Measurements from ENCODE around the gene NTM. TPM values are rescaled to one million over a fixed set of nuclear protein-coding genes. Genes with fewer than 3 reads are reported as not detected.

NTM gene
- total and polyA plus RNA-seq, 9 donors, result 8.5 to 37.1 (median 22.6) TPM

- Histone ChIP-seq H3K4me3 (ENCODE audit: low read length) (no peak overlapping the region), H3K27me3 (ENCODE audit: control insufficient read depth, insufficient read depth, low read length) (no peaks in the 10 kb centered on the region), H3K36me3 (ENCODE audit: control insufficient read depth, insufficient read depth, low read length) (no peaks in the 10 kb centered on the region), H3K9me3 (replicated peaks; ENCODE audit: control insufficient read depth, low read depth, low read length) (no peaks in the 10 kb centered on the region), H3K4me1 (ENCODE audit: control insufficient read depth, insufficient read depth, low read length) (peaks cover 28% of the 10 kb centered on the region), H3K27ac (ENCODE audit: low read length) (no peak overlapping the region)
- peak; percentile 46 for DNase-seq
- 43% methylated on average over 3 of the region's 4 CpGs for WGBS (ENCODE audit: insufficient coverage)
These were observed 752.3 kb downstream of the NTM start for GRCh38 chr11:132122735-132123134.

- DNase-seq, result no peak
- Histone ChIP-seq H3K27me3 (ENCODE audit: control insufficient read depth, insufficient read depth, low read length) (no peaks in the 10 kb centered on the region), H3K27ac (ENCODE audit: low read length) (no peak overlapping the region), H3K9me3 (replicated peaks; ENCODE audit: control insufficient read depth, low read depth, low read length) (no peaks in the 10 kb centered on the region), H3K4me3 (ENCODE audit: low read length) (no peak overlapping the region), H3K36me3 (ENCODE audit: control insufficient read depth, insufficient read depth, low read length) (no peaks in the 10 kb centered on the region), H3K4me1 (ENCODE audit: control insufficient read depth, insufficient read depth, low read length) (peaks cover 33% of the 10 kb centered on the region)
- 81% methylated on average over 8 of the region's 10 CpGs for WGBS (ENCODE audit: insufficient coverage)
These were observed 753.0 kb downstream of the NTM start for GRCh38 chr11:132123449-132123848.

- Histone ChIP-seq H3K27ac (ENCODE audit: low read length) (no peak overlapping the region), H3K27me3 (ENCODE audit: control insufficient read depth, insufficient read depth, low read length) (no peaks in the 10 kb centered on the region), H3K9me3 (replicated peaks; ENCODE audit: control insufficient read depth, low read depth, low read length) (no peaks in the 10 kb centered on the region), H3K36me3 (ENCODE audit: control insufficient read depth, insufficient read depth, low read length) (no peaks in the 10 kb centered on the region), H3K4me1 (ENCODE audit: control insufficient read depth, insufficient read depth, low read length) (peaks cover 33% of the 10 kb centered on the region), H3K4me3 (ENCODE audit: low read length) (no peak overlapping the region)
- 68% methylated on average over 6 of the region's 21 CpGs for WGBS (ENCODE audit: insufficient coverage)
- DNase-seq, result no peak
These were observed 753.7 kb downstream of the NTM start for GRCh38 chr11:132123854-132124835.

- DNase-seq, result peak; percentile 86
- peak overlapping the region; percentile 23 for H3K4me3 ChIP-seq (ENCODE audit: low read length)
- WGBS (ENCODE audit: insufficient coverage), result 8% methylated on average over 14 of the region's 22 CpGs
These were observed 755.8 kb downstream of the NTM start for GRCh38 chr11:132125988-132126871.

GRCh38 chr11:132126973-132127899, 756.8 kb downstream of the NTM start:
- Histone ChIP-seq H3K4me3 (ENCODE audit: low read length) (peak overlapping the region; percentile 23), H3K27ac (ENCODE audit: low read length) (peak overlapping the region; percentile 91), H3K27me3 (ENCODE audit: control insufficient read depth, insufficient read depth, low read length) (no peaks in the 10 kb centered on the region)

More at GRCh38 chr11:132125988-132126871, 755.8 kb downstream of the NTM start:
- no peaks in the 10 kb centered on the region for H3K9me3 ChIP-seq (replicated peaks; ENCODE audit: control insufficient read depth, low read depth, low read length)
- H3K4me1 ChIP-seq (ENCODE audit: control insufficient read depth, insufficient read depth, low read length), result peaks cover 33% of the 10 kb centered on the region
- no peaks in the 10 kb centered on the region for H3K36me3 ChIP-seq (ENCODE audit: control insufficient read depth, insufficient read depth, low read length)
- peak overlapping the region; percentile 91 for H3K27ac ChIP-seq (ENCODE audit: low read length)
- no peaks in the 10 kb centered on the region for H3K27me3 ChIP-seq (ENCODE audit: control insufficient read depth, insufficient read depth, low read length)

GRCh38 chr11:132127900-132128288, 757.5 kb downstream of the NTM start:
- DNase-seq, result no peak
- no peak overlapping the region for H3K27ac ChIP-seq (ENCODE audit: low read length)
- WGBS (ENCODE audit: insufficient coverage), result no CpG with 5 or more reads among the region's 2 CpGs
- H3K4me1 ChIP-seq (ENCODE audit: control insufficient read depth, insufficient read depth, low read length), result peaks cover 31% of the 10 kb centered on the region
- no peaks in the 10 kb centered on the region for H3K9me3 ChIP-seq (replicated peaks; ENCODE audit: control insufficient read depth, low read depth, low read length)
- H3K36me3 ChIP-seq (ENCODE audit: control insufficient read depth, insufficient read depth, low read length), result no peaks in the 10 kb centered on the region
- H3K4me3 ChIP-seq (ENCODE audit: low read length), result no peak overlapping the region
- H3K27me3 ChIP-seq (ENCODE audit: control insufficient read depth, insufficient read depth, low read length), result no peaks in the 10 kb centered on the region

More at GRCh38 chr11:132126973-132127899, 756.8 kb downstream of the NTM start:
- peaks cover 33% of the 10 kb centered on the region for H3K4me1 ChIP-seq (ENCODE audit: control insufficient read depth, insufficient read depth, low read length)
- H3K36me3 ChIP-seq (ENCODE audit: control insufficient read depth, insufficient read depth, low read length), result no peaks in the 10 kb centered on the region
- peak; percentile 96 for DNase-seq
- WGBS (ENCODE audit: insufficient coverage), result 25% methylated on average over 9 of the region's 19 CpGs
- H3K9me3 ChIP-seq (replicated peaks; ENCODE audit: control insufficient read depth, low read depth, low read length), result no peaks in the 10 kb centered on the region

- no peak overlapping the region for H3K27ac ChIP-seq (ENCODE audit: low read length)
- peak; percentile 49 for DNase-seq
- H3K4me1 ChIP-seq (ENCODE audit: control insufficient read depth, insufficient read depth, low read length), result peaks cover 22% of the 10 kb centered on the region
- 73% methylated on average over 4 of the region's 4 CpGs for WGBS (ENCODE audit: insufficient coverage)
- H3K36me3 ChIP-seq (ENCODE audit: control insufficient read depth, insufficient read depth, low read length), result no peaks in the 10 kb centered on the region
- H3K27me3 ChIP-seq (ENCODE audit: control insufficient read depth, insufficient read depth, low read length), result no peaks in the 10 kb centered on the region
- H3K9me3 ChIP-seq (replicated peaks; ENCODE audit: control insufficient read depth, low read depth, low read length), result no peaks in the 10 kb centered on the region
- H3K4me3 ChIP-seq (ENCODE audit: low read length), result no peak overlapping the region
These were observed 760.6 kb downstream of the NTM start for GRCh38 chr11:132131047-132131446.

- no CpG with 5 or more reads among the region's 9 CpGs for WGBS (ENCODE audit: insufficient coverage)
- H3K4me1 ChIP-seq (ENCODE audit: control insufficient read depth, insufficient read depth, low read length), result peaks cover 13% of the 10 kb centered on the region
- no peaks in the 10 kb centered on the region for H3K36me3 ChIP-seq (ENCODE audit: control insufficient read depth, insufficient read depth, low read length)
- H3K4me3 ChIP-seq (ENCODE audit: low read length), result no peak overlapping the region
- no peak for DNase-seq
- no peaks in the 10 kb centered on the region for H3K9me3 ChIP-seq (replicated peaks; ENCODE audit: control insufficient read depth, low read depth, low read length)
- no peak overlapping the region for H3K27ac ChIP-seq (ENCODE audit: low read length)
- H3K27me3 ChIP-seq (ENCODE audit: control insufficient read depth, insufficient read depth, low read length), result no peaks in the 10 kb centered on the region
These were observed 761.5 kb downstream of the NTM start for GRCh38 chr11:132131961-132132360.

GRCh38 chr11:132134322-132134721, 763.9 kb downstream of the NTM start:
- no peak overlapping the region for H3K4me3 ChIP-seq (ENCODE audit: low read length)
- WGBS (ENCODE audit: insufficient coverage), result no CpG with 5 or more reads among the region's 5 CpGs

More at GRCh38 chr11:132134322-132134721, 763.9 kb downstream of the NTM start:
- no peaks in the 10 kb centered on the region for H3K36me3 ChIP-seq (ENCODE audit: control insufficient read depth, insufficient read depth, low read length)
- H3K27me3 ChIP-seq (ENCODE audit: control insufficient read depth, insufficient read depth, low read length), result no peaks in the 10 kb centered on the region
- H3K9me3 ChIP-seq (replicated peaks; ENCODE audit: control insufficient read depth, low read depth, low read length), result no peaks in the 10 kb centered on the region
- H3K4me1 ChIP-seq (ENCODE audit: control insufficient read depth, insufficient read depth, low read length), result no peaks in the 10 kb centered on the region
- DNase-seq, result no peak
- no peak overlapping the region for H3K27ac ChIP-seq (ENCODE audit: low read length)

Measured in muscle of leg (tissue), 11 donors.